ENCODE measurements around the gene SPON2. TPM values are rescaled to one million over a fixed set of nuclear protein-coding genes. Genes with fewer than 3 reads are reported as not detected.
"Not testable (repeated sequence)": the region's sequence is repeated elsewhere in the genome, so short reads cannot be mapped to it uniquely, and the experiment has no call there.

The SPON2 gene
- total RNA-seq, 1 donor from 2014 or later, result 43.9 TPM

GRCh38 chr4:1136048-1136447, 36.3 kb downstream of the SPON2 start:
- H3K4me1 ChIP-seq, result peaks cover 10% of the 10 kb centered on the region
- no peaks in the 10 kb centered on the region for H3K36me3 ChIP-seq
- H3K27ac ChIP-seq, result no peak overlapping the region
- no peak overlapping the region for H3K4me3 ChIP-seq
- ATAC-seq (peak; percentile 92), DNase-seq (no peak)
- no peaks in the 10 kb centered on the region for H3K9me3 ChIP-seq
- no peaks in the 10 kb centered on the region for H3K27me3 ChIP-seq
- intact Hi-C loops (cut with DNase I), result no loop called here
- TF ChIP-seq CTCF (IDR thresholded peaks at IDR 0.05), result no peak

- no peaks in the 10 kb centered on the region for H3K9me3 ChIP-seq
Observed at GRCh38 chr4:1133033-1133432, 39.4 kb downstream of the SPON2 start.

GRCh38 chr4:1130316-1131186, 41.8 kb downstream of the SPON2 start:
- Histone ChIP-seq H3K27ac (no peak overlapping the region), H3K9me3 (no peaks in the 10 kb centered on the region), H3K27me3 (peaks cover 9% of the 10 kb centered on the region), H3K4me1 (peaks cover 7% of the 10 kb centered on the region), H3K4me3 (no peak overlapping the region), H3K36me3 (no peaks in the 10 kb centered on the region)
- DNase-seq, result peak; percentile 79
- intact Hi-C loops (cut with DNase I), result no loop called here
- ATAC-seq, result peak; percentile 99
- TF ChIP-seq CTCF (IDR thresholded peaks at IDR 0.05), result peak; percentile 100

More at GRCh38 chr4:1133033-1133432, 39.4 kb downstream of the SPON2 start:
- Histone ChIP-seq H3K4me1 (peaks cover 16% of the 10 kb centered on the region), H3K27ac (no peak overlapping the region), H3K27me3 (peaks cover 9% of the 10 kb centered on the region), H3K4me3 (no peak overlapping the region), H3K36me3 (no peaks in the 10 kb centered on the region)
- no peak for ATAC-seq
- no peak for DNase-seq
- TF ChIP-seq CTCF (IDR thresholded peaks at IDR 0.05), result no peak
- intact Hi-C loops (cut with DNase I), result no loop called here

- no peak overlapping the region for H3K27ac ChIP-seq
- H3K36me3 ChIP-seq, result no peaks in the 10 kb centered on the region
- peaks cover 7% of the 10 kb centered on the region for H3K4me1 ChIP-seq
- no peaks in the 10 kb centered on the region for H3K9me3 ChIP-seq
- ATAC-seq (no peak), DNase-seq (no peak)
- TF ChIP-seq CTCF (IDR thresholded peaks at IDR 0.05), result no peak
- intact Hi-C loops (cut with DNase I), result no loop called here
- H3K27me3 ChIP-seq, result peaks cover 11% of the 10 kb centered on the region
- H3K4me3 ChIP-seq, result no peak overlapping the region
Observed at GRCh38 chr4:1126506-1126905, 45.9 kb downstream of the SPON2 start.

GRCh38 chr4:1125466-1125865, 46.9 kb downstream of the SPON2 start:
- H3K4me3 ChIP-seq; DNase-seq; H3K36me3 ChIP-seq; H3K9me3 ChIP-seq; intact Hi-C loops (cut with DNase I); ATAC-seq; H3K4me1 ChIP-seq; H3K27ac ChIP-seq: not testable (repeated sequence)
- peaks cover 11% of the 10 kb centered on the region for H3K27me3 ChIP-seq

GRCh38 chr4:1124818-1125217, 47.6 kb downstream of the SPON2 start:
- Histone ChIP-seq H3K36me3 (no peaks in the 10 kb centered on the region), H3K9me3 (no peaks in the 10 kb centered on the region), H3K27ac (no peak overlapping the region), H3K4me1 (no peaks in the 10 kb centered on the region), H3K4me3 (no peak overlapping the region), H3K27me3 (peaks cover 11% of the 10 kb centered on the region)
- no peak for DNase-seq
- ATAC-seq, result no peak
- intact Hi-C loops (cut with DNase I), result no loop called here
- no peak for TF ChIP-seq CTCF (IDR thresholded peaks at IDR 0.05)

All from upper lobe of right lung (tissue), 1 donor.